ENCODE measurements around the gene CGREF1. TPM values are rescaled to one million over a fixed set of nuclear protein-coding genes. Genes with fewer than 3 reads are reported as not detected.

CGREF1 gene
- total and polyA plus RNA-seq, 2 donors (not counting 1 experiment from before 2014, with no cell fraction given) = not detected

GRCh38 chr2:27164960-27165763 lies 46.2 kb upstream of the CGREF1 start:
- Histone ChIP-seq H2AFZ (ENCODE audit: insufficient read depth, low read depth, low read length, poor library complexity, severe bottlenecking) (peak overlapping the region; percentile 50), H3K9ac (ENCODE audit: low read length) (peak overlapping the region; percentile 12), H3K4me2 (replicated peaks; ENCODE audit: low read depth, low read length, poor library complexity, severe bottlenecking) (peak overlapping the region; percentile 49), H3K27me3 (replicated peaks in 1 of 4; ENCODE audit: control extremely low read depth in 1 of 4, control insufficient read depth in 3 of 4, insufficient read depth in 4 of 4, low read length in 3 of 4) (no peaks in the 10 kb centered on the region), H4K20me1 (ENCODE audit: control insufficient read depth, insufficient read depth, low read length, poor library complexity, severe bottlenecking) (no peaks in the 10 kb centered on the region), H3K9me3 (ENCODE audit: control extremely low read depth in 1 of 3, control insufficient read depth in 2 of 3, insufficient read depth in 1 of 3, low read length in 2 of 3) (peaks cover 0 to 3% (median 0%) of the 10 kb centered on the region in 3 donors), H3K79me2 (ENCODE audit: control insufficient read depth, insufficient read depth, low read length) (no peaks in the 10 kb centered on the region), H3K36me3 (replicated peaks in 1 of 2; ENCODE audit: control extremely low read depth in 1 of 2, control insufficient read depth in 1 of 2, extremely low read depth in 1 of 2, insufficient read depth in 2 of 2, low read length in 1 of 2) (no peaks in the 10 kb centered on the region), H3K4me3 (ENCODE audit: control extremely low read depth in 1 of 5, extremely low read depth in 1 of 5, insufficient read depth in 1 of 5, low read depth in 2 of 5, low read length in 4 of 5) (no peak overlapping the region), H3K27ac (ENCODE audit: low read length in 2 of 2) (peak overlapping the region; percentile 49 to 60), H3K4me1 (ENCODE audit: control insufficient read depth in 2 of 2, insufficient read depth in 2 of 2, low read length in 2 of 2) (peaks cover 22 to 28% of the 10 kb centered on the region in 2 donors)
- peak overlapping the region; percentile 53 for H3K27ac Mint-ChIP-seq
- no peaks in the 10 kb centered on the region for H3K27me3 Mint-ChIP-seq
- ChIA-PET CTCF (interaction anchor here (1.1 kb wide), 1 partner anchor 138 kb away, joined by 3 read pairs; no protein-coding TSS in a partner anchor), POLR2A (no interaction called here)
- DNase-seq (peak; percentile 40), ATAC-seq (ENCODE audit: low read depth) (no peak)
- 73% methylated on average over 5 of the region's 8 CpGs for WGBS (ENCODE audit: insufficient coverage)
- intact Hi-C loops (cut with micrococcal nuclease) = no loop called here
- no peaks in the 10 kb centered on the region for H3K9me3 Mint-ChIP-seq (ENCODE audit: insufficient read depth)
- H3K4me1 Mint-ChIP-seq = peaks cover 24% of the 10 kb centered on the region
- TF ChIP-seq EZH2 (IDR thresholded peaks at IDR 0.05; ENCODE audit: borderline replicate concordance, insufficient read depth, low read depth, low read length, poor library complexity, severe bottlenecking) (no peak), CTCF (IDR thresholded peaks at IDR 0.05) (no peak)
- H3K4me3 Mint-ChIP-seq = peak overlapping the region; percentile 24
